ENCODE data around the gene NR6A1.

Gene NR6A1

GRCh38 chr9:124764774-124765438 lies 6.2 kb downstream of the NR6A1 start:
- Histone ChIP-seq H3K9ac (ENCODE audit: low read length) (no peak overlapping the region), H3K27me3 (ENCODE audit: control insufficient read depth, insufficient read depth, low read length) (peaks cover 25% of the 10 kb centered on the region), H3K36me3 (ENCODE audit: control insufficient read depth, insufficient read depth, low read length) (no peaks in the 10 kb centered on the region), H3K27ac (ENCODE audit: low read depth, low read length) (no peak overlapping the region; the same call in 1 of the 2 replicates), H3K4me1 (ENCODE audit: control insufficient read depth, insufficient read depth, low read length) (peaks cover 83% of the 10 kb centered on the region), H3K4me3 (ENCODE audit: low read depth, low read length) (no peak overlapping the region), H3K9me3 (ENCODE audit: control insufficient read depth, insufficient read depth, low read depth, low read length) (no peaks in the 10 kb centered on the region)

GRCh38 chr9:124762633-124763032 lies 8.5 kb downstream of the NR6A1 start:
- H3K9ac ChIP-seq (ENCODE audit: low read length), result no peak overlapping the region
- H3K36me3 ChIP-seq (ENCODE audit: control insufficient read depth, insufficient read depth, low read length), result no peaks in the 10 kb centered on the region
- H3K4me3 ChIP-seq (ENCODE audit: low read depth, low read length), result no peak overlapping the region
- H3K27ac ChIP-seq (ENCODE audit: low read depth, low read length), result no peak overlapping the region
- H3K4me1 ChIP-seq (ENCODE audit: control insufficient read depth, insufficient read depth, low read length), result peaks cover 88% of the 10 kb centered on the region
- no peaks in the 10 kb centered on the region for H3K9me3 ChIP-seq (ENCODE audit: control insufficient read depth, insufficient read depth, low read depth, low read length)
- H3K27me3 ChIP-seq (ENCODE audit: control insufficient read depth, insufficient read depth, low read length), result peaks cover 8% of the 10 kb centered on the region

- Histone ChIP-seq H3K4me3 (ENCODE audit: low read depth, low read length) (peak overlapping the region; percentile 39; the same call in 1 of the 2 replicates), H3K27me3 (ENCODE audit: control insufficient read depth, insufficient read depth, low read length) (no peaks in the 10 kb centered on the region), H3K4me1 (ENCODE audit: control insufficient read depth, insufficient read depth, low read length) (peaks cover 88% of the 10 kb centered on the region), H3K27ac (ENCODE audit: low read depth, low read length) (no peak overlapping the region; the same call in 1 of the 2 replicates), H3K9ac (ENCODE audit: low read length) (no peak overlapping the region), H3K36me3 (ENCODE audit: control insufficient read depth, insufficient read depth, low read length) (no peaks in the 10 kb centered on the region), H3K9me3 (ENCODE audit: control insufficient read depth, insufficient read depth, low read depth, low read length) (no peaks in the 10 kb centered on the region)
These were observed 9.4 kb downstream of the NR6A1 start for GRCh38 chr9:124761710-124762109.

GRCh38 chr9:124761196-124761595 lies 9.9 kb downstream of the NR6A1 start:
- peaks cover 88% of the 10 kb centered on the region for H3K4me1 ChIP-seq (ENCODE audit: control insufficient read depth, insufficient read depth, low read length)
- no peak overlapping the region; the same call in 1 of the 2 replicates for H3K27ac ChIP-seq (ENCODE audit: low read depth, low read length)
- no peak overlapping the region for H3K9ac ChIP-seq (ENCODE audit: low read length)
- H3K27me3 ChIP-seq (ENCODE audit: control insufficient read depth, insufficient read depth, low read length), result no peaks in the 10 kb centered on the region
- H3K36me3 ChIP-seq (ENCODE audit: control insufficient read depth, insufficient read depth, low read length), result no peaks in the 10 kb centered on the region
- no peaks in the 10 kb centered on the region for H3K9me3 ChIP-seq (ENCODE audit: control insufficient read depth, insufficient read depth, low read depth, low read length)
- H3K4me3 ChIP-seq (ENCODE audit: low read depth, low read length), result peak overlapping the region; percentile 39

GRCh38 chr9:124760719-124761118 lies 10.4 kb downstream of the NR6A1 start:
- peak overlapping the region; percentile 39 for H3K4me3 ChIP-seq (ENCODE audit: low read depth, low read length)
- H3K36me3 ChIP-seq (ENCODE audit: control insufficient read depth, insufficient read depth, low read length), result no peaks in the 10 kb centered on the region
- no peaks in the 10 kb centered on the region for H3K27me3 ChIP-seq (ENCODE audit: control insufficient read depth, insufficient read depth, low read length)
- no peaks in the 10 kb centered on the region for H3K9me3 ChIP-seq (ENCODE audit: control insufficient read depth, insufficient read depth, low read depth, low read length)
- no peak overlapping the region for H3K9ac ChIP-seq (ENCODE audit: low read length)
- H3K4me1 ChIP-seq (ENCODE audit: control insufficient read depth, insufficient read depth, low read length), result peaks cover 88% of the 10 kb centered on the region
- peak overlapping the region; percentile 77 for H3K27ac ChIP-seq (ENCODE audit: low read depth, low read length)

GRCh38 chr9:124759327-124759726 lies 11.8 kb downstream of the NR6A1 start:
- Histone ChIP-seq H3K9me3 (ENCODE audit: control insufficient read depth, insufficient read depth, low read depth, low read length) (no peaks in the 10 kb centered on the region), H3K27me3 (ENCODE audit: control insufficient read depth, insufficient read depth, low read length) (no peaks in the 10 kb centered on the region), H3K36me3 (ENCODE audit: control insufficient read depth, insufficient read depth, low read length) (no peaks in the 10 kb centered on the region), H3K4me1 (ENCODE audit: control insufficient read depth, insufficient read depth, low read length) (peaks cover 88% of the 10 kb centered on the region), H3K9ac (ENCODE audit: low read length) (no peak overlapping the region), H3K4me3 (ENCODE audit: low read depth, low read length) (no peak overlapping the region), H3K27ac (ENCODE audit: low read depth, low read length) (peak overlapping the region; percentile 53; the same call in 1 of the 2 replicates)

- Histone ChIP-seq H3K4me1 (ENCODE audit: control insufficient read depth, insufficient read depth, low read length) (peaks cover 94% of the 10 kb centered on the region), H3K9ac (ENCODE audit: low read length) (no peak overlapping the region), H3K36me3 (ENCODE audit: control insufficient read depth, insufficient read depth, low read length) (no peaks in the 10 kb centered on the region), H3K27ac (ENCODE audit: low read depth, low read length) (peak overlapping the region; percentile 53; the same call in 1 of the 2 replicates), H3K9me3 (ENCODE audit: control insufficient read depth, insufficient read depth, low read depth, low read length) (no peaks in the 10 kb centered on the region), H3K4me3 (ENCODE audit: low read depth, low read length) (peak overlapping the region; percentile 55), H3K27me3 (ENCODE audit: control insufficient read depth, insufficient read depth, low read length) (no peaks in the 10 kb centered on the region)
These were observed 12.4 kb downstream of the NR6A1 start for GRCh38 chr9:124758691-124759090.

- Histone ChIP-seq H3K9me3 (ENCODE audit: control insufficient read depth, insufficient read depth, low read depth, low read length) (no peaks in the 10 kb centered on the region), H3K27ac (ENCODE audit: low read depth, low read length) (peak overlapping the region; percentile 53), H3K4me3 (ENCODE audit: low read depth, low read length) (peak overlapping the region; percentile 55), H3K9ac (ENCODE audit: low read length) (peak overlapping the region; percentile 53), H3K4me1 (ENCODE audit: control insufficient read depth, insufficient read depth, low read length) (peaks cover 94% of the 10 kb centered on the region), H3K27me3 (ENCODE audit: control insufficient read depth, insufficient read depth, low read length) (no peaks in the 10 kb centered on the region), H3K36me3 (ENCODE audit: control insufficient read depth, insufficient read depth, low read length) (no peaks in the 10 kb centered on the region)
These were observed 13.1 kb downstream of the NR6A1 start for GRCh38 chr9:124758061-124758460.

- Histone ChIP-seq H3K27me3 (ENCODE audit: control insufficient read depth, insufficient read depth, low read length) (no peaks in the 10 kb centered on the region), H3K36me3 (ENCODE audit: control insufficient read depth, insufficient read depth, low read length) (no peaks in the 10 kb centered on the region), H3K9ac (ENCODE audit: low read length) (peak overlapping the region; percentile 53), H3K4me1 (ENCODE audit: control insufficient read depth, insufficient read depth, low read length) (peaks cover 93% of the 10 kb centered on the region), H3K4me3 (ENCODE audit: low read depth, low read length) (peak overlapping the region; percentile 55), H3K9me3 (ENCODE audit: control insufficient read depth, insufficient read depth, low read depth, low read length) (no peaks in the 10 kb centered on the region), H3K27ac (ENCODE audit: low read depth, low read length) (peak overlapping the region; percentile 53)
These were observed 13.5 kb downstream of the NR6A1 start for GRCh38 chr9:124757616-124758015.

- H3K9me3 ChIP-seq (ENCODE audit: control insufficient read depth, insufficient read depth, low read depth, low read length), result no peaks in the 10 kb centered on the region
- peaks cover 77% of the 10 kb centered on the region for H3K4me1 ChIP-seq (ENCODE audit: control insufficient read depth, insufficient read depth, low read length)
- H3K36me3 ChIP-seq (ENCODE audit: control insufficient read depth, insufficient read depth, low read length), result no peaks in the 10 kb centered on the region
- no peak overlapping the region for H3K4me3 ChIP-seq (ENCODE audit: low read depth, low read length)
- H3K27ac ChIP-seq (ENCODE audit: low read depth, low read length), result no peak overlapping the region
- no peaks in the 10 kb centered on the region for H3K27me3 ChIP-seq (ENCODE audit: control insufficient read depth, insufficient read depth, low read length)
- no peak overlapping the region for H3K9ac ChIP-seq (ENCODE audit: low read length)
These were observed 15.1 kb downstream of the NR6A1 start for GRCh38 chr9:124756011-124756410.

- Histone ChIP-seq H3K4me1 (ENCODE audit: control insufficient read depth, insufficient read depth, low read length) (peaks cover 71% of the 10 kb centered on the region), H3K4me3 (ENCODE audit: low read depth, low read length) (no peak overlapping the region), H3K27ac (ENCODE audit: low read depth, low read length) (no peak overlapping the region), H3K36me3 (ENCODE audit: control insufficient read depth, insufficient read depth, low read length) (no peaks in the 10 kb centered on the region), H3K27me3 (ENCODE audit: control insufficient read depth, insufficient read depth, low read length) (no peaks in the 10 kb centered on the region), H3K9me3 (ENCODE audit: control insufficient read depth, insufficient read depth, low read depth, low read length) (no peaks in the 10 kb centered on the region), H3K9ac (ENCODE audit: low read length) (no peak overlapping the region)
These were observed 16.1 kb downstream of the NR6A1 start for GRCh38 chr9:124755061-124755460.
